ENCODE data around the gene PLK2.

PLK2 gene

GRCh38 chr5:58491216-58491892 is 31.5 kb upstream of the PLK2 start, which contains the start of gene GAPT:
Gene GAPT (plus strand): TSS chr5:58491435. CDS start chr5:58494537, 3,102 bp downstream.
- no peak for TF ChIP-seq GATA3 (IDR thresholded peaks at IDR 0.05; ENCODE audit: low read depth, low read length)
- no peak for TF ChIP-seq GATA2 (IDR thresholded peaks at IDR 0.05; ENCODE audit: low read depth, low read length)

GRCh38 chr5:58490402-58491050 is 30.6 kb upstream of the PLK2 start:
- TF ChIP-seq GATA2 (IDR thresholded peaks at IDR 0.05; ENCODE audit: low read depth, low read length) (no peak), GATA3 (IDR thresholded peaks at IDR 0.05; ENCODE audit: low read depth, low read length) (no peak)

- TF ChIP-seq GATA3 (IDR thresholded peaks at IDR 0.05; ENCODE audit: low read depth, low read length) = no peak
Measured at GRCh38 chr5:58486290-58486689, 26.4 kb upstream of the PLK2 start.

- no peak for TF ChIP-seq GATA3 (IDR thresholded peaks at IDR 0.05; ENCODE audit: low read depth, low read length)
- TF ChIP-seq GATA2 (IDR thresholded peaks at IDR 0.05; ENCODE audit: low read depth, low read length) = no peak
Measured at GRCh38 chr5:58484505-58484904, 24.6 kb upstream of the PLK2 start.

- no peak for TF ChIP-seq GATA2 (IDR thresholded peaks at IDR 0.05; ENCODE audit: low read depth, low read length)
- no peak for TF ChIP-seq GATA3 (IDR thresholded peaks at IDR 0.05; ENCODE audit: low read depth, low read length)
Measured at GRCh38 chr5:58482536-58482935, 22.6 kb upstream of the PLK2 start.

- TF ChIP-seq GATA3 (IDR thresholded peaks at IDR 0.05; ENCODE audit: low read depth, low read length) = no peak
- no peak for TF ChIP-seq GATA2 (IDR thresholded peaks at IDR 0.05; ENCODE audit: low read depth, low read length)
Measured at GRCh38 chr5:58481828-58482227, 21.9 kb upstream of the PLK2 start.

GRCh38 chr5:58481066-58481676 is 21.3 kb upstream of the PLK2 start:
- TF ChIP-seq GATA3 (IDR thresholded peaks at IDR 0.05; ENCODE audit: low read depth, low read length) = no peak
- no peak for TF ChIP-seq GATA2 (IDR thresholded peaks at IDR 0.05; ENCODE audit: low read depth, low read length)

- TF ChIP-seq GATA3 (IDR thresholded peaks at IDR 0.05; ENCODE audit: low read depth, low read length) = no peak
- no peak for TF ChIP-seq GATA2 (IDR thresholded peaks at IDR 0.05; ENCODE audit: low read depth, low read length)
Measured at GRCh38 chr5:58477760-58478376, 18.0 kb upstream of the PLK2 start.

GRCh38 chr5:58475404-58475803 is 15.5 kb upstream of the PLK2 start:
- TF ChIP-seq GATA2 (IDR thresholded peaks at IDR 0.05; ENCODE audit: low read depth, low read length) (no peak), GATA3 (IDR thresholded peaks at IDR 0.05; ENCODE audit: low read depth, low read length) (no peak)

- no peak for TF ChIP-seq GATA2 (IDR thresholded peaks at IDR 0.05; ENCODE audit: low read depth, low read length)
- no peak for TF ChIP-seq GATA3 (IDR thresholded peaks at IDR 0.05; ENCODE audit: low read depth, low read length)
Measured at GRCh38 chr5:58469896-58470295, 10.0 kb upstream of the PLK2 start.

- TF ChIP-seq GATA2 (IDR thresholded peaks at IDR 0.05; ENCODE audit: low read depth, low read length) (no peak), GATA3 (IDR thresholded peaks at IDR 0.05; ENCODE audit: low read depth, low read length) (no peak)
Measured at GRCh38 chr5:58466939-58467338, 7.1 kb upstream of the PLK2 start.

GRCh38 chr5:58462623-58463230 is 2.8 kb upstream of the PLK2 start:
- no peak for TF ChIP-seq GATA2 (IDR thresholded peaks at IDR 0.05; ENCODE audit: low read depth, low read length)
- no peak for TF ChIP-seq GATA3 (IDR thresholded peaks at IDR 0.05; ENCODE audit: low read depth, low read length)

GRCh38 chr5:58462154-58462553 is 2.3 kb upstream of the PLK2 start:
- no peak for TF ChIP-seq GATA3 (IDR thresholded peaks at IDR 0.05; ENCODE audit: low read depth, low read length)
- no peak for TF ChIP-seq GATA2 (IDR thresholded peaks at IDR 0.05; ENCODE audit: low read depth, low read length)

GRCh38 chr5:58460732-58461286 is 923 bp upstream of the PLK2 start:
- no peak for TF ChIP-seq GATA3 (IDR thresholded peaks at IDR 0.05; ENCODE audit: low read depth, low read length)
- no peak for TF ChIP-seq GATA2 (IDR thresholded peaks at IDR 0.05; ENCODE audit: low read depth, low read length)
